A549 (cell line): ENCODE measurements around the gene FOXP1. TPM values are rescaled to one million over a fixed set of nuclear protein-coding genes. Genes with fewer than 3 reads are reported as not detected.

ENCODE experiments used
- ATAC-seq, 2 experiments: fragments of 200-7000 bp in 1 of 2; fragments of >200 bp in 1 of 2; cut with Nextera tagmentation in 1 of 2; cut with Tn5 transposase in 1 of 2; 3 replicates each; pipeline versions ENCODE4 v1.8.0 to v1.9.1; 2018 to 2020; ENCODE audit warnings: mild to moderate bottlenecking in 1 of 2, moderate library complexity in 1 of 2
- CTCF ChIA-PET: fragments of 300-600 bp; sonication (Branson Sonifier 250); formaldehyde crosslinking; extraction: SDS; loops from one replicate; lab custom pipeline; 2021; ENCODE audit warnings: antibody characterized with exemption, inconsistent platforms; lab: Yijun Ruan, JAX
- POLR2A ChIA-PET: fragments of 350-600 bp; formaldehyde crosslinking; extraction: SDS; loops from one replicate; lab custom pipeline; 2021; ENCODE audit warnings: antibody characterized with exemption, inconsistent platforms; lab: Yijun Ruan, JAX
- DNase-seq, 2 experiments: peaks; one replicate each; pipeline versions ENCODE4 v3.0.0 to v3.0.0-alpha.2; 2011 to 2016; ENCODE audit warnings: low read depth in 1 of 2, low spot score in 1 of 2
- FAIRE-seq: peaks from 2 replicates; lab custom pipeline; 2011; peaks lifted over from hg19 to GRCh38; lab: Jason Lieb, UNC
- H3K27ac ChIP-seq, 2 experiments: fragments of >200 bp; sonication (Bioruptor Twin); formaldehyde crosslinking; 3 replicates each; pipeline ENCODE4 v1.5.1; 2016 to 2017
- H3K4me1 ChIP-seq: fragments of >200 bp; sonication (Bioruptor Twin); formaldehyde crosslinking; 3 replicates; pipeline ENCODE4 v1.6.1; 2016
- H3K4me2 ChIP-seq: fragments of >200 bp; sonication (Bioruptor Twin); formaldehyde crosslinking; 3 replicates; pipeline ENCODE4 v1.6.1; 2016
- H3K4me3 ChIP-seq: fragments of >200 bp; sonication (Bioruptor Twin); formaldehyde crosslinking; 3 replicates; pipeline ENCODE4 v1.5.1; 2016
- H3K9me3 ChIP-seq: fragments of >200 bp; sonication (Bioruptor Twin); formaldehyde crosslinking; 3 replicates; pipeline ENCODE4 v1.6.1; 2016
- CBX2 ChIP-seq: fragments of 200-600 bp; sonication (generic); IDR thresholded peaks from 2 replicates; pipeline ENCODE4 v1.6.1; 2016; ENCODE audit warnings: low read depth, mild to moderate bottlenecking, borderline replicate concordance
- CBX8 ChIP-seq: fragments of 200-600 bp; sonication (generic); IDR thresholded peaks from 2 replicates; pipeline ENCODE4 v1.6.1; 2016
- EHMT2 ChIP-seq: fragments of 200-600 bp; sonication (generic); IDR thresholded peaks from 2 replicates; pipeline ENCODE4 v1.6.1; 2016; ENCODE audit warnings: antibody characterized with exemption, low read depth, mild to moderate bottlenecking, moderate library complexity
- FOSB ChIP-seq: fragments of 250-450 bp; sonication (Bioruptor Pico); IDR thresholded peaks from 2 replicates; pipeline ENCODE4 v1.5.0; 2020; ENCODE audit warnings: mild to moderate bottlenecking, moderate library complexity
- GATA3 ChIP-seq: IDR thresholded peaks from 2 replicates; pipeline ENCODE4 v1.6.1; 2012; ENCODE audit warnings: borderline replicate concordance
- HDAC2 ChIP-seq: fragments of 200-600 bp; sonication (generic); IDR thresholded peaks from 2 replicates; pipeline ENCODE4 v1.6.1; 2016
- HOXB13 ChIP-seq: fragments of 250-450 bp; sonication (Bioruptor Pico); IDR thresholded peaks from 2 replicates; pipeline ENCODE4 v1.5.0; 2020; ENCODE audit warnings: low read depth, mild to moderate bottlenecking, moderate library complexity
- KDM5A ChIP-seq: fragments of 200-600 bp; sonication (generic); IDR thresholded peaks from 2 replicates; pipeline ENCODE4 v1.6.1; 2016; ENCODE audit warnings: antibody characterized with exemption, mild to moderate bottlenecking
- MAFK ChIP-seq: fragments of 450-650 bp; IDR thresholded peaks from 2 replicates; pipeline ENCODE4 v1.6.1; 2014; ENCODE audit not compliant: partially characterized antibody
- POLR2A ChIP-seq: IDR thresholded peaks from 2 replicates; pipeline ENCODE4 v1.6.1; 2012; ENCODE audit warnings: mild to moderate bottlenecking, low read length
- RCOR1 ChIP-seq: fragments of 150-350 bp; IDR thresholded peaks from 2 replicates; pipeline ENCODE4 v1.6.1; 2014; ENCODE audit warnings: antibody characterized with exemption, low read length, low read depth
- RFX5 ChIP-seq: fragments of 450-650 bp; IDR thresholded peaks from 2 replicates; pipeline ENCODE4 v1.7.1; 2014; ENCODE audit warnings: antibody characterized with exemption, mild to moderate bottlenecking, moderate library complexity
- RNF2 ChIP-seq: fragments of 200-600 bp; sonication (generic); IDR thresholded peaks from 2 replicates; pipeline ENCODE4 v1.6.1; 2016; ENCODE audit warnings: low read depth, mild to moderate bottlenecking, antibody characterized with exemption, moderate library complexity, borderline replicate concordance
- SMC3 ChIP-seq: fragments of >200 bp; sonication (Bioruptor Twin); formaldehyde crosslinking; IDR thresholded peaks from 3 replicates; pipeline ENCODE4 v1.6.1; 2018; ENCODE audit warnings: inconsistent platforms
- TFCP2L1 ChIP-seq: fragments of 250-450 bp; sonication (Bioruptor Pico); IDR thresholded peaks from 2 replicates; pipeline ENCODE4 v1.5.0; 2021; ENCODE audit warnings: mild to moderate bottlenecking
- TP53 ChIP-seq: fragments of 250-450 bp; sonication (Bioruptor Pico); IDR thresholded peaks from 2 replicates; pipeline ENCODE4 v1.5.0; 2021; ENCODE audit warnings: mild to moderate bottlenecking, moderate library complexity
- ZC3H11A ChIP-seq: fragments of 450-650 bp; IDR thresholded peaks from 2 replicates; pipeline ENCODE4 v1.6.1; 2014; ENCODE audit warnings: antibody characterized with exemption, mild to moderate bottlenecking
- ZFP36 ChIP-seq: fragments of 450-650 bp; IDR thresholded peaks from 2 replicates; pipeline ENCODE4 v1.6.1; 2014; ENCODE audit warnings: borderline replicate concordance; ENCODE audit not compliant: partially characterized antibody
- ZNF302 ChIP-seq: fragments of 250-450 bp; sonication (Bioruptor Pico); IDR thresholded peaks from 2 replicates; pipeline ENCODE4 v1.9.0; 2021; ENCODE audit warnings: inconsistent platforms, mild to moderate bottlenecking, moderate library complexity
- WGBS: methylation state at CpG from one replicate; pipeline ENCODE4 v1.1.6; 2017; ENCODE audit errors: missing lambda C conversion rate; 5-methylcytosine and 5-hydroxymethylcytosine counted together
- polyA plus RNA-seq, 4 experiments: library from polyadenylated mRNA; depleted of rRNA in 3 of 4; stranded (reverse); fragments of >200 nt; fragmentation: RNase III in 1 of 4; extraction: RNeasy Plus Mini Kit Qiagen cat#74134 plus additional on column Dnase treatment in 1 of 4; gene quantifications; 2 replicates in 3 of 4; 3 replicates in 1 of 4; pipeline ENCODE4 v1.2.3, GENCODE V29; 2011 to 2017
- TF ChIP-seq, protein P1 (sequence below): fragments of >200 bp; sonication (Bioruptor Twin); formaldehyde crosslinking; IDR thresholded peaks from 3 replicates; pipeline ENCODE4 v1.5.1; 2016
- TF ChIP-seq, protein P2 (sequence below): IDR thresholded peaks from 2 replicates; pipeline ENCODE4 v1.6.1; 2012
- TF ChIP-seq, protein P3 (sequence below): fragments of 250-450 bp; sonication (Bioruptor Pico); IDR thresholded peaks from 2 replicates; pipeline ENCODE4 v1.5.0; 2020; ENCODE audit warnings: low read depth, mild to moderate bottlenecking, moderate library complexity
- TF ChIP-seq, protein P4 (sequence below): IDR thresholded peaks from 2 replicates; pipeline ENCODE4 v1.6.1; 2012
- TF ChIP-seq, protein P5 (sequence below): fragments of >200 bp; sonication (Bioruptor Twin); formaldehyde crosslinking; IDR thresholded peaks from 2 replicates; pipeline ENCODE4 v1.6.1; 2016
- TF ChIP-seq, protein P6 (sequence below): fragments of 250-450 bp; sonication (Bioruptor Pico); IDR thresholded peaks from 2 replicates; pipeline ENCODE4 v1.5.0; 2021; ENCODE audit warnings: mild to moderate bottlenecking, moderate library complexity, borderline replicate concordance

FOXP1 gene
- polyA plus RNA-seq, 2 of the 4 experiments (the other 2 are of a cell fraction), result 12.8 to 13.9 TPM

DNA sequence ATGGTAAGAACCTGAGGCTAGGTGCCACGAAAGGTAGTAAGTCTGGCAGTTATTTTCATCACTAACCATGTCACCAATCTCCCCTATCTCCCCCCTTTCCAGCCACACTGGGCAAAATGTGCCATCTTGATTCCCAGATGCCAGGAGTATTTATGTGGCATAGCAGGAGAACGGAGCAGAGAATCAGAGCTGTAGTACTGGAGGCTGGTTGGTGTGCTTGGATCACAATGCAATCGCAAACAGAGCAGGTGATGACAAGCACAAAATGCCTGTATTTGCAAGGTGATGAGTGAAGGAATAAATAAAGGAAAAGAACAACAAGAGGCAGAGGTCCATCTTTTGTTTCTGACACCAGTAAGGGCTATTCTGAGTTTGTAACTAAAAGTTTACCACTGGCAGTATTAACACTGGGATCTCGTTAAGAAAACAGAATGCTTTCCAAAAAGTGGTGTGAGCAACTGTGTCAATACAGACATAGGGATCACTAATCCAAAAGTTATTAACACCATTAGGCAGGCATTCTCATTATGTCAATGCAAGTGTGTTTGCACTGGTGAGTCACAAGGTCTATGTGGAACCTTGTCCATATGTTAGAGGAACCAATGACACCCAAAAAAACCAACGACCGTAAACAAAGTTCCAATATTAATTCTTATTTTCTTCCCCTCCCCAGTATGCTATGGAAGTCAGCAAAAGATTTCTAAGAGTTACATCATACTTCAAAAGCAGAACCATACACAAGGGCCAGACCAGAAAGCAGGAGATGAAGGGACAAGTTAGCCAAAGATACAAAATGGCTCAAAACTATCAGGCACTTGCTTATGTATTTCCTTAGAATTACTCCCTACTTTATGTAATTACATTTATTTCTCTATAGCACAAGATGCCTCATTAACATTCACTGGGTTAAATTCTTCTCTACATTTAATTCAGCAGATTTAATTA is 556.6 kb downstream of the FOXP1 start:
- peaks cover 30% of the 10 kb centered on the region for H3K4me1 ChIP-seq
- no peak for FAIRE-seq
- no peak for DNase-seq

DNA sequence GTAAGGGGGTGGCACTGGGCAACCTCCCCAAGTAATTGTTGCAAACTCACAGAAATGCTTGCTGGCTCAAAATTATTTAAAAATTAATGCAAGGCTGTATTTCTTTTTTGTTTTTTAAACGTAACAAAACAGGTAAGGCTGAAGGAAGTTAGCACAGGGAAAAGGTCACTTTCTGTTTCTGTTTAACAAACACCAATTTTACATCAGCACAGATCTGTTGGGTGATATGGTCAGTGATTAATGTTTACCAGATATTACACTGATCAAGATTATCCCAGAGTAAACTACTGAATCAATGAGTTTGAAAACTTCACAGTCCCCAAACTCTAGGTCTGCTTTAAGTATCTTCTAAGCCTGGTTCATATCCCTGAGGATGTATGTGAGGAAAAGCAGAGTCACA is 558.0 kb downstream of the FOXP1 start:
- POLR2A ChIA-PET, result no interaction called here
- H3K4me2 ChIP-seq, result peak overlapping the region; percentile 37
- no peak for FAIRE-seq
- CTCF ChIA-PET, result no interaction called here
- no peak overlapping the region for H3K4me3 ChIP-seq
- ATAC-seq, result no peak
- H3K4me1 ChIP-seq, result peaks cover 26% of the 10 kb centered on the region
- TF ChIP-seq, protein P1, sequence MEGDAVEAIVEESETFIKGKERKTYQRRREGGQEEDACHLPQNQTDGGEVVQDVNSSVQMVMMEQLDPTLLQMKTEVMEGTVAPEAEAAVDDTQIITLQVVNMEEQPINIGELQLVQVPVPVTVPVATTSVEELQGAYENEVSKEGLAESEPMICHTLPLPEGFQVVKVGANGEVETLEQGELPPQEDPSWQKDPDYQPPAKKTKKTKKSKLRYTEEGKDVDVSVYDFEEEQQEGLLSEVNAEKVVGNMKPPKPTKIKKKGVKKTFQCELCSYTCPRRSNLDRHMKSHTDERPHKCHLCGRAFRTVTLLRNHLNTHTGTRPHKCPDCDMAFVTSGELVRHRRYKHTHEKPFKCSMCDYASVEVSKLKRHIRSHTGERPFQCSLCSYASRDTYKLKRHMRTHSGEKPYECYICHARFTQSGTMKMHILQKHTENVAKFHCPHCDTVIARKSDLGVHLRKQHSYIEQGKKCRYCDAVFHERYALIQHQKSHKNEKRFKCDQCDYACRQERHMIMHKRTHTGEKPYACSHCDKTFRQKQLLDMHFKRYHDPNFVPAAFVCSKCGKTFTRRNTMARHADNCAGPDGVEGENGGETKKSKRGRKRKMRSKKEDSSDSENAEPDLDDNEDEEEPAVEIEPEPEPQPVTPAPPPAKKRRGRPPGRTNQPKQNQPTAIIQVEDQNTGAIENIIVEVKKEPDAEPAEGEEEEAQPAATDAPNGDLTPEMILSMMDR, result no peak
- TF ChIP-seq FOSB (CRISPR knock-in tag), result no peak
- TF ChIP-seq, protein P2, sequence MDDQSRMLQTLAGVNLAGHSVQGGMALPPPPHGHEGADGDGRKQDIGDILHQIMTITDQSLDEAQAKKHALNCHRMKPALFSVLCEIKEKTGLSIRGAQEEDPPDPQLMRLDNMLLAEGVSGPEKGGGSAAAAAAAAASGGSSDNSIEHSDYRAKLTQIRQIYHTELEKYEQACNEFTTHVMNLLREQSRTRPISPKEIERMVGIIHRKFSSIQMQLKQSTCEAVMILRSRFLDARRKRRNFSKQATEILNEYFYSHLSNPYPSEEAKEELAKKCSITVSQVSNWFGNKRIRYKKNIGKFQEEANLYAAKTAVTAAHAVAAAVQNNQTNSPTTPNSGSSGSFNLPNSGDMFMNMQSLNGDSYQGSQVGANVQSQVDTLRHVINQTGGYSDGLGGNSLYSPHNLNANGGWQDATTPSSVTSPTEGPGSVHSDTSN, result no peak
- no peak for TF ChIP-seq POLR2A
- no peak for TF ChIP-seq ZFP36
- TF ChIP-seq SMC3, result no peak
- no peak for TF ChIP-seq EHMT2
- TF ChIP-seq ZNF302, result no peak
- TF ChIP-seq, all 56 proteins: peak for 0
- 0 out of 6 replicates have a peak overlapping the region, but pooled peaks of 1 of the 2 experiments have one; percentile 4 for H3K27ac ChIP-seq
- 28% methylated on average over 1 of the region's 1 CpG for WGBS
- no peaks in the 10 kb centered on the region for H3K9me3 ChIP-seq
- DNase-seq, result no peak

More for the DNA sequence above, 556.6 kb downstream of the FOXP1 start:
- WGBS, result 62% methylated on average over 6 of the region's 6 CpGs
- Histone ChIP-seq H3K9me3 (no peaks in the 10 kb centered on the region), H3K4me3 (no peak overlapping the region), H3K4me2 (peak overlapping the region; percentile 18; the same call in 2 of the 3 replicates), H3K27ac (peak overlapping the region; percentile 23 to 46; a peak in 4 of 6 replicates)
- no peak for TF ChIP-seq ZC3H11A
- no peak for TF ChIP-seq CBX8
- TF ChIP-seq, protein P3, sequence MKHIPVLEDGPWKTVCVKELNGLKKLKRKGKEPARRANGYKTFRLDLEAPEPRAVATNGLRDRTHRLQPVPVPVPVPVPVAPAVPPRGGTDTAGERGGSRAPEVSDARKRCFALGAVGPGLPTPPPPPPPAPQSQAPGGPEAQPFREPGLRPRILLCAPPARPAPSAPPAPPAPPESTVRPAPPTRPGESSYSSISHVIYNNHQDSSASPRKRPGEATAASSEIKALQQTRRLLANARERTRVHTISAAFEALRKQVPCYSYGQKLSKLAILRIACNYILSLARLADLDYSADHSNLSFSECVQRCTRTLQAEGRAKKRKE (CRISPR knock-in tag), result no peak
- no peak for TF ChIP-seq RNF2
- TF ChIP-seq ZNF302, result no peak
- TF ChIP-seq GATA3, result no peak
- TF ChIP-seq, protein P4, sequence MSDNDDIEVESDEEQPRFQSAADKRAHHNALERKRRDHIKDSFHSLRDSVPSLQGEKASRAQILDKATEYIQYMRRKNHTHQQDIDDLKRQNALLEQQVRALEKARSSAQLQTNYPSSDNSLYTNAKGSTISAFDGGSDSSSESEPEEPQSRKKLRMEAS, result no peak
- ChIA-PET POLR2A (no interaction called here), CTCF (no interaction called here)
- ATAC-seq, result no peak

DNA sequence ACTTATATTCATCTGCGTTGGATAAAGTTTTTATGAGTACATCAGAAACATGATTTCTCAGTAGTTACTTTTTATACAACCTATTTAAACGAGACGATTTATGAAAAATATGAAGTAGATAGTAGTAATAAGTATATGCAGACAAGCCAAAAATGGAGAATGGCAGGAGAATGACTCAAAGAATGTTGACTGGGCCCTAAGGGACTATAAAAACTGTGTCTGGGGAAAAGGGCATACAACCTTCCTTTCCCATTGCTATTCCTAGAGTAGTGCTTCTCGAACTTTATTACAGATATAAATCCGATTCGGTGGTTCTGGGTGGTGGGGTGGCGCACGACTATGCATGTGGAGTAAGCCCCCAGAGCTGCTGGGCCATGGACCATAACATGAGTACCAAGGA is 558.5 kb downstream of the FOXP1 start:
- no peaks in the 10 kb centered on the region for H3K9me3 ChIP-seq
- peaks cover 26% of the 10 kb centered on the region for H3K4me1 ChIP-seq
- WGBS, result 90% methylated on average over 8 of the region's 8 CpGs
- H3K4me3 ChIP-seq, result no peak overlapping the region
- no peak for FAIRE-seq
- no peak overlapping the region for H3K4me2 ChIP-seq
- H3K27ac ChIP-seq, result no peak overlapping the region
- POLR2A ChIA-PET, result no interaction called here
- no peak for DNase-seq
- ATAC-seq, result no peak
- CTCF ChIA-PET, result no interaction called here
- TF ChIP-seq RCOR1 (no peak), SMC3 (no peak), MAFK (no peak), HDAC2 (no peak), HOXB13 (CRISPR knock-in tag) (no peak), TP53 (no peak), KDM5A (no peak), TFCP2L1 (CRISPR knock-in tag) (no peak), CBX2 (no peak), RFX5 (no peak)
- TF ChIP-seq, protein P3 (CRISPR knock-in tag), result no peak
- TF ChIP-seq, protein P2, result no peak
- TF ChIP-seq, protein P5, sequence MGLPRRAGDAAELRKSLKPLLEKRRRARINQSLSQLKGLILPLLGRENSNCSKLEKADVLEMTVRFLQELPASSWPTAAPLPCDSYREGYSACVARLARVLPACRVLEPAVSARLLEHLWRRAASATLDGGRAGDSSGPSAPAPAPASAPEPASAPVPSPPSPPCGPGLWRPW, result no peak
- TF ChIP-seq, protein P6, sequence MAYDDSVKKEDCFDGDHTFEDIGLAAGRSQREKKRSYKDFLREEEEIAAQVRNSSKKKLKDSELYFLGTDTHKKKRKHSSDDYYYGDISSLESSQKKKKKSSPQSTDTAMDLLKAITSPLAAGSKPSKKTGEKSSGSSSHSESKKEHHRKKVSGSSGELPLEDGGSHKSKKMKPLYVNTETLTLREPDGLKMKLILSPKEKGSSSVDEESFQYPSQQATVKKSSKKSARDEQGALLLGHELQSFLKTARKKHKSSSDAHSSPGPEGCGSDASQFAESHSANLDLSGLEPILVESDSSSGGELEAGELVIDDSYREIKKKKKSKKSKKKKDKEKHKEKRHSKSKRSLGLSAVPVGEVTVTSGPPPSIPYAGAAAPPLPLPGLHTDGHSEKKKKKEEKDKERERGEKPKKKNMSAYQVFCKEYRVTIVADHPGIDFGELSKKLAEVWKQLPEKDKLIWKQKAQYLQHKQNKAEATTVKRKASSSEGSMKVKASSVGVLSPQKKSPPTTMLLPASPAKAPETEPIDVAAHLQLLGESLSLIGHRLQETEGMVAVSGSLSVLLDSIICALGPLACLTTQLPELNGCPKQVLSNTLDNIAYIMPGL, result no peak
